AG09309 (cell line): Measurements from ENCODE around the gene SPINDOC.
A peak's percentile ranks its signal among the peaks of the same experiment; 100 is the strongest.

ENCODE experiments used
- DNase-seq: peaks from one replicate; pipeline ENCODE4 v3.0.0-alpha.2; 2010; ENCODE audit warnings: low read depth
- H3K4me3 ChIP-seq: 2 replicates; pipeline ENCODE4 v1.5.1; 2011; ENCODE audit warnings: mild to moderate bottlenecking, low read depth, low read length, moderate library complexity; ENCODE audit not compliant: control insufficient read depth
- CTCF ChIP-seq: IDR thresholded peaks from 2 replicates; pipeline ENCODE4 v1.5.1; 2011; ENCODE audit warnings: mild to moderate bottlenecking, low read depth, low read length, inconsistent platforms; ENCODE audit not compliant: insufficient read depth, control insufficient read depth; ENCODE audit errors: missing control alignments

SPINDOC gene

DNA sequence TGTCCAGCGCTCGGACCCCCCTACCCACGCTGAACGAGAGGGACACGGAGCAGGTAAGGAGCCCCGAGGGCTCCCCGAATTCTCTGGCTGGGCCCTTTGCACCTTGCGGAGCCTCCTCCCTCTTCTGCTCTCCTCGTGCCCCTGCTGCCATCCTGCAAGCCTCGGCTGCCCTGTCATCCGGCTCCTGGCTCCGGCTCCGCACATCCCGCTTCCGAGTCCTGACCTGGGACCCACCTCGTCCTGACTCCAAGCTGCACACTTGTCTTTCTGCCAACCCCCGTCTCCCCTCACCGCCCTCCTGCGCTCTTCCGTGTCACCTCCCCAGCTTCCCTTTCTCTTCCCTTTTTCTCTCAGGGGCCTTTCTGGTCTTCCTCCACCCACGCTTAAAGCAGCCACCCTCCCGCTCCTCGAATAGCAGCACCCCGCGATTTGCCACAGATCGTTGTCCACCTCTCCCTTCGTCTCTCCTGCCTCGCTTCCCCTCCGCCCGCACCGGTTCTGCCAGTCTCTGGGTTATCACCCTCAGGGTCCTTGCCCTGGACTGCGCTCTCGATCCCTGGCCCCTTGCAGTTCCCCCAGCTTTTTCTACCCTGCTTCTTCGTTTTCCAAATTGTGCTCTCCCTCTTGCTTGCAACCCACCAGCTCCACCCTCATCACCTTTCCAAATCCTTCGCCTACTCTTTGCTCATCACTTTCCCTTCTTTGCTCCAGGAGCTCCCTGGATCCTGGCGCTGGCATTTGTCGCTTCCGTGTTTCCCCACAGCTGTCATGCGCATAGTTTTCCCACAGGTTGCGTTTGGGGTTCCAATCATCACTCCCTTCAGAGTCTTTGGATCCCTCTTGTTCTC is 26.5 kb downstream of the SPINDOC start:
- peak overlapping the region; percentile 95 for H3K4me3 ChIP-seq
- no peak for TF ChIP-seq CTCF
- no peak for DNase-seq

DNA sequence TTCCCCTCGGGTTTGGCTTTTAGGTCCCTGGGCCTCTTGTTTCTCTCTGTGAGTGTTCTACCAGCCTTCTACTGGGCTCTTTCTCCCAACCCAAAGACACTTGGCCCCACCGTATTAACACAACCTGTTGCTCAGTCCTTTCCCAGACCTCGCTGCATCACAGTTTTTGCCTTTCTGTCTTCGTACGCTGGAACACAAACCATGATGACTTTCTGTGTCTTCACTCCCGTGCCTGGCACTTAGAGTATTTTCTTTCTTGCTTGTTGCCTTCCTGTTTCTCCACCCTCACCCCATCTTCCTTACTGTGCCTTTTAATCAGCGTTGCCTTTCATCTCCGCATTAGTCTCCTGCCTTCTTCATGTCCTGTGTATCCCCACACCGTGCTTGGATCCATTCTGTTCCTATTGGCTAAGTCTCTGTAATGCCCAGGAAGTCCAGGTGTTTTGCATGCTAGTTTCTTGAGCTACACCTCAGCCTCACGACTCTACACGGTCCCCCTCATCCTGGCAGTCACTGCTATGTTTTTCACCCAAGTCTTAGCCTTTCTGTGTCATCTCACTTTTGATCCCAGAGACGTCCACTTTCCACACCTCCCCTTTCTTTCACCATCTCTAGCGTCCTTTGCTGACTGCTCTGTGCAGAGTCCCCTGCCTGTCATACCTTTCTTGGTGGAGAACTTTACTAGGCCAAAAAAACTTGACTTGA is 27.3 kb downstream of the SPINDOC start:
- DNase-seq = no peak
- TF ChIP-seq CTCF = no peak
- H3K4me3 ChIP-seq = peak overlapping the region; percentile 95

- no peak for TF ChIP-seq CTCF
- DNase-seq = no peak
- peak overlapping the region; percentile 3; the same call in 1 of the 2 replicates for H3K4me3 ChIP-seq
Observed at GRCh38 chr11:63841554-63841953, 28.3 kb downstream of the SPINDOC start.

- no peak overlapping the region for H3K4me3 ChIP-seq
- DNase-seq = no peak
- TF ChIP-seq CTCF = no peak
Observed at GRCh38 chr11:63843041-63843440, 29.8 kb downstream of the SPINDOC start.

DNA sequence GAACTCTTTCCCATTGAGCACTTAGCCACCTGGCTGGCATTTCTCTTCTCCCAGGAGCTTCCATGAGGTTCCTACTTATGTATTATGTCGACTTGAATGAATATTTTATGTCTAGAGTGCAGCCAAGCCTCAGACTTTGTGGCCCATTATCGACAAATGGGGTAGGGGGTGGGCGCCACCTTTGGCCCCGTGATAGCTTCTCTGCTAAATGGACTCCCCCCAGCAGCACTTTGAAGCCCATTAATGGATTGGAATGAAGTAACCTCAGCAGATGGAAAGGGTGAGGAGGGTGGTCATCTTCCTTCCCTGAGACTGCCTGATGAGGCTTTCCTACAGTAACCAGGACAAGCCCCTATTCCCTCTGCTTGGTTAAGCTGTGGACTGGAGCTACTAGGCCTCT is 31.6 kb downstream of the SPINDOC start:
- no peak for TF ChIP-seq CTCF
- DNase-seq = no peak
- H3K4me3 ChIP-seq = no peak overlapping the region

DNA sequence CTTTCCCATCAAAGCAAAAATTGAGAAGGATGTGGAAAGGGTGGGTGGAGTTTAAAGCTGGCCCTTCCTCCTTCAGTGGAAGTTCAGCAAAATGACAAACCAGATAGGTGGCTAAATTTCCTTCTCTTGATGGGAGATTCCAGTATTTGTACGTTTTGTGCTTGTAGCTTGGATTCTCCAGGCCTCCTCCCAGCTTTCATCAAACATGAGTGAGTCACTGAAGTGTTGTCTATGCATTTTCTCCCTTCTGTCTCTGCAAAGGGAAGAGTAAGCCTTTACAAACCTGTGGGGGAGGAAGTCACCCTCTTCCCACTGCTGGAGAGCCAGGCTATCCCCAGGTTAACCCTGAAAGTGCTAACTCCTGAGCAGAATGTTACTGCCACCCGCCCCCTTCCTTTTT is 32.0 kb downstream of the SPINDOC start:
- H3K4me3 ChIP-seq = no peak overlapping the region
- TF ChIP-seq CTCF = no peak
- no peak for DNase-seq
